PC-9 (cell line): ENCODE results near the gene C3orf52. TPM values are rescaled to one million over a fixed set of nuclear protein-coding genes. Genes with fewer than 3 reads are reported as not detected.
A peak's percentile ranks its signal among the peaks of the same experiment; 100 is the strongest.

Experiments used
- BruUV-seq: library from RNA; stranded (reverse); fragments of 400-500 nt; replicated peaks from 2 replicates; lab custom pipeline; 2021; lab: Mats Ljungman, UMichigan
- CTCF ChIA-PET: fragments of 300-600 bp; sonication (Branson Sonifier 250); formaldehyde crosslinking; loops from one replicate; lab custom pipeline; 2022; ENCODE audit warnings: antibody characterized with exemption; lab: Charles Lee
- POLR2A ChIA-PET: fragments of 300-600 bp; sonication (Branson Sonifier 250); formaldehyde crosslinking; loops from one replicate; lab custom pipeline; 2022; ENCODE audit warnings: antibody characterized with exemption; ENCODE audit not compliant: unreplicated experiment; lab: Charles Lee
- DNase-seq, 2 experiments: peaks; one replicate each; pipeline versions ENCODE4 v3.0.0 to v3.0.0-alpha.2; 2015 to 2022; ENCODE audit warnings: mixed read lengths in 1 of 2
- H2AFZ ChIP-seq: fragments of 200-600 bp; sonication (generic); 2 replicates; pipeline ENCODE4 v1.8.1; 2017; ENCODE audit warnings: antibody characterized with exemption
- H3F3A ChIP-seq: fragments of 200-600 bp; sonication (generic); 2 replicates; pipeline ENCODE4 v1.8.1; 2017; ENCODE audit warnings: antibody characterized with exemption, mild to moderate bottlenecking, low read depth; ENCODE audit not compliant: insufficient read depth
- H3K27ac ChIP-seq: fragments of 200-600 bp; sonication (generic); 2 replicates; pipeline ENCODE4 v1.6.1; 2016; ENCODE audit warnings: mixed run types
- H3K27me3 ChIP-seq: fragments of 200-600 bp; sonication (generic); 2 replicates; pipeline ENCODE4 v1.6.1; 2016; ENCODE audit warnings: low read depth, mixed run types; ENCODE audit not compliant: insufficient read depth
- H3K36me3 ChIP-seq: fragments of 200-600 bp; sonication (generic); 2 replicates; pipeline ENCODE4 v1.6.1; 2016; ENCODE audit warnings: low read depth, mixed run types
- H3K4me1 ChIP-seq: fragments of 200-600 bp; sonication (generic); replicated peaks from 2 replicates; pipeline ENCODE4 v1.6.1; 2016; ENCODE audit warnings: mixed run types; ENCODE audit not compliant: insufficient read depth
- H3K4me2 ChIP-seq: fragments of 200-600 bp; sonication (generic); 2 replicates; pipeline ENCODE4 v1.6.1; 2017; ENCODE audit warnings: mixed run types
- H3K4me3 ChIP-seq: fragments of 200-600 bp; sonication (generic); 2 replicates; pipeline ENCODE4 v1.6.1; 2016; ENCODE audit warnings: mixed run types
- H3K79me2 ChIP-seq: fragments of 200-600 bp; sonication (generic); 2 replicates; pipeline ENCODE4 v1.6.1; 2017; ENCODE audit warnings: low read depth, mixed run types
- H3K9me2 ChIP-seq: fragments of 200-600 bp; sonication (generic); 2 replicates; pipeline ENCODE4 v1.8.1; 2017; ENCODE audit warnings: mild to moderate bottlenecking; ENCODE audit not compliant: insufficient read depth
- H3K9me3 ChIP-seq: fragments of 200-600 bp; sonication (generic); 2 replicates; pipeline ENCODE4 v1.8.1; 2016; ENCODE audit warnings: low read depth; ENCODE audit not compliant: insufficient read depth
- H4K20me1 ChIP-seq: fragments of 200-600 bp; sonication (generic); 2 replicates; pipeline ENCODE4 v1.8.1; 2017; ENCODE audit not compliant: insufficient read depth
- CTCF ChIP-seq: fragments of 200-600 bp; sonication (generic); conservative IDR thresholded peaks from 2 replicates; pipeline ENCODE4 v1.6.1; 2017; ENCODE audit warnings: mixed run types, antibody characterized with exemption, mild to moderate bottlenecking, moderate library complexity
- EZH2 ChIP-seq: fragments of 200-600 bp; sonication (generic); IDR thresholded peaks from 2 replicates; pipeline ENCODE4 v1.8.0; 2017; ENCODE audit warnings: antibody characterized with exemption, low read depth
- intact Hi-C: fragments of 100-400 bp; cut with micrococcal nuclease; formaldehyde crosslinking; loops from one replicate; pipeline ENCODE4 v1.10.0; 2022; ENCODE audit not compliant: unreplicated experiment
- total RNA-seq: library from RNA; stranded (reverse); gene quantifications from 2 replicates; pipeline ENCODE4 v1.2.3, GENCODE V29; 2021

Gene C3orf52
- total RNA-seq, 1 experiment from 2014 or later, result 7.5 TPM

- Histone ChIP-seq H3K79me2 (no peaks in the 10 kb centered on the region), H3K9me2 (no peaks in the 10 kb centered on the region), H3K4me3 (no peak overlapping the region), H3K4me1 (peaks cover 10% of the 10 kb centered on the region; the same call in 1 of the 2 replicates), H4K20me1 (no peaks in the 10 kb centered on the region), H3K36me3 (no peaks in the 10 kb centered on the region), H2AFZ (no peak overlapping the region), H3F3A (no peaks in the 10 kb centered on the region), H3K4me2 (no peak overlapping the region), H3K27ac (no peak overlapping the region), H3K9me3 (no peaks in the 10 kb centered on the region), H3K27me3 (no peaks in the 10 kb centered on the region)
- ChIA-PET POLR2A (no interaction called here), CTCF (interaction anchor here (0.5 kb wide), 1 partner anchor 365 kb away, joined by 4 read pairs; no protein-coding TSS in a partner anchor)
- TF ChIP-seq EZH2 (no peak), CTCF (no peak)
- intact Hi-C loops, result loop anchor here (5.0 kb wide), 2 partner anchors 191 to 396 kb away; no protein-coding TSS in a partner anchor
- no peak for DNase-seq
- no TSS peak for BruUV-seq
Measured at GRCh38 chr3:112136046-112136445, 49.9 kb downstream of the C3orf52 start.

GRCh38 chr3:112136959-112137693, 50.9 kb downstream of the C3orf52 start:
- no peaks in the 10 kb centered on the region for H3K36me3 ChIP-seq
- no peaks in the 10 kb centered on the region for H3F3A ChIP-seq
- H2AFZ ChIP-seq, result no peak overlapping the region
- H4K20me1 ChIP-seq, result no peaks in the 10 kb centered on the region
- H3K79me2 ChIP-seq, result no peaks in the 10 kb centered on the region
- no peaks in the 10 kb centered on the region for H3K27me3 ChIP-seq
- H3K4me3 ChIP-seq, result no peak overlapping the region
- ChIA-PET CTCF (interaction anchor here (0.5 to 1.3 kb wide), 5 partner anchors 10 to 898 kb away, joined by 3 to 9 read pairs (median 3); no protein-coding TSS in a partner anchor), POLR2A (interaction anchor here (0.7 kb wide), 2 partner anchors 159 to 1573 kb away, joined by 6 read pairs; partner anchors contain the start of gene ABHD10)
- H3K4me1 ChIP-seq, result peaks cover 10% of the 10 kb centered on the region; the same call in 1 of the 2 replicates
- H3K9me3 ChIP-seq, result no peaks in the 10 kb centered on the region
- no TSS peak for BruUV-seq
- H3K9me2 ChIP-seq, result no peaks in the 10 kb centered on the region
- DNase-seq, result peak; percentile 53 to 61
- intact Hi-C loops, result loop anchor here (1.0 to 5.0 kb wide), 4 partner anchors 156 to 395 kb away; no protein-coding TSS in a partner anchor
- H3K27ac ChIP-seq, result no peak overlapping the region
- TF ChIP-seq EZH2 (no peak), CTCF (peak; percentile 93)
- no peak overlapping the region for H3K4me2 ChIP-seq

GRCh38 chr3:112137781-112138180, 51.6 kb downstream of the C3orf52 start:
- no TSS peak for BruUV-seq
- TF ChIP-seq EZH2, result no peak
- no peak for TF ChIP-seq CTCF
- DNase-seq, result no peak

More at GRCh38 chr3:112137781-112138180, 51.6 kb downstream of the C3orf52 start:
- Histone ChIP-seq H3K4me2 (no peak overlapping the region), H3K27me3 (no peaks in the 10 kb centered on the region), H3F3A (no peaks in the 10 kb centered on the region), H3K9me2 (no peaks in the 10 kb centered on the region), H3K79me2 (no peaks in the 10 kb centered on the region), H3K9me3 (no peaks in the 10 kb centered on the region), H4K20me1 (no peaks in the 10 kb centered on the region), H2AFZ (no peak overlapping the region), H3K36me3 (no peaks in the 10 kb centered on the region), H3K4me3 (no peak overlapping the region), H3K4me1 (peaks cover 10% of the 10 kb centered on the region; the same call in 1 of the 2 replicates), H3K27ac (no peak overlapping the region)
- CTCF ChIA-PET, result interaction anchor here (1.0 to 1.3 kb wide), 2 partner anchors 26 to 897 kb away, joined by 3 to 9 read pairs; no protein-coding TSS in a partner anchor
- intact Hi-C loops, result loop anchor here (1.0 to 5.0 kb wide), 4 partner anchors 156 to 395 kb away; no protein-coding TSS in a partner anchor
- POLR2A ChIA-PET, result no interaction called here
